HEK293T (cell line): ENCODE measurements around the gene GPR153.

Experiments
- SUZ12 ChIP-seq: fragments of 450-650 bp; IDR thresholded peaks from 2 replicates; pipeline ENCODE4 v1.6.1; 2016; ENCODE audit warnings: mild to moderate bottlenecking
- TF ChIP-seq, protein P1 (sequence below): fragments of 450-650 bp; IDR thresholded peaks from 2 replicates; pipeline ENCODE4 v1.6.1; 2016

DNA sequence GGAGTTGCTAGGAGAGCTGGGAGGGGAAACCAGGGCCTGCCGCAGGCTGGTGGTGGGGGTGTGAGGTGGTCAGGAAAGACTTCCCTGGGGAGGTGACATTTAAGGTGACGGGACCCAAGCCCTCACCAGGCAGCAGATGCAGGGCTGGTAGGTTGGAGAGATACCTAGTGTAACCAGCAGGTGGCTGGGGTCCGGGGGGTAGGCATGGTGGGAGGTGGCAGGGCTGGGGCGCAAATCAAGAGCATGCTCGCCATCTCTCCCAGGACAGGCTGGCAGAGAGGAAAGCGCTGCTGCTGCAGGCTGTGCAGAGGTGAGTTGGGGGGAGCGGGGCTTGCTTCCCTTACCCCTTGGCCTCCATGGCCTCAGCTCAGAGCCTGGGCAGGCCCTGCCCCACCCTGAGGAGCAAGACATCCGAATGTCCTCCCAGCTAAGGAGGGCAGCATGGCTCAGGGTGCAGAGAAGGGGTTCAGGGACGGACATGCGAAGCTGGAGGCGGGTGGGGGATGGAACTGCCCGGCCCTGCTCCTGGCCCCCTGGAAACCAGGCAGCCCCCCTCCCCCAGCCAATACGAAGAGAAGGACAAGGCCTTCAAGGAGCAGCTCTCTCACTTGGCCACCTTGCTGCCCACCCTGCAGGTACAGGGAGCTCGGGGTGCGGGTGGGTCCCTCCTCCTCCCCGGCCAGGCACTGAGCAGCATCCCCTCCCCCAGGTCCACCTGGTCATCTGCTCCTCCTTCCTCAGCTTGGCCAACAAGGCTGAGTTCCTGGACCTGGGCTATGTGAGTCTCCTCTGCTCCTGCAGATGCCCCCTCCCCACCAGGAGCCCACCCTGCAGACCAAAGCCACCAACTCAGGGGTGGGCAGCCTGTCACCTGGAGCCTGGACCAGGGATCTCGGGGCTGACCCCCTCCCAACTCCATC lies 51.0 kb downstream of the GPR153 start:
- no peak for TF ChIP-seq SUZ12
- TF ChIP-seq, protein P1, sequence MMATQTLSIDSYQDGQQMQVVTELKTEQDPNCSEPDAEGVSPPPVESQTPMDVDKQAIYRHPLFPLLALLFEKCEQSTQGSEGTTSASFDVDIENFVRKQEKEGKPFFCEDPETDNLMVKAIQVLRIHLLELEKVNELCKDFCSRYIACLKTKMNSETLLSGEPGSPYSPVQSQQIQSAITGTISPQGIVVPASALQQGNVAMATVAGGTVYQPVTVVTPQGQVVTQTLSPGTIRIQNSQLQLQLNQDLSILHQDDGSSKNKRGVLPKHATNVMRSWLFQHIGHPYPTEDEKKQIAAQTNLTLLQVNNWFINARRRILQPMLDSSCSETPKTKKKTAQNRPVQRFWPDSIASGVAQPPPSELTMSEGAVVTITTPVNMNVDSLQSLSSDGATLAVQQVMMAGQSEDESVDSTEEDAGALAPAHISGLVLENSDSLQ, result no peak
